Neutrophil (primary cell): ENCODE data around the gene ZBTB7B.

Experiments used
- H3K27ac ChIP-seq: fragments of 200-600 bp; sonication (generic); 2 replicates; pipeline ENCODE4 v1.5.1; 2016; ENCODE audit warnings: mild to moderate bottlenecking, moderate library complexity
- H3K27me3 ChIP-seq: fragments of 200-600 bp; sonication (generic); 2 replicates; pipeline ENCODE4 v1.6.0; 2016; ENCODE audit warnings: mild to moderate bottlenecking
- H3K36me3 ChIP-seq: fragments of 200-600 bp; sonication (generic); 2 replicates; pipeline ENCODE4 v1.5.1; 2017
- H3K4me1 ChIP-seq, 2 experiments: fragments of 200-600 bp in 1 of 2; sonication (generic) in 1 of 2; 1 replicate in 1 of 2; 2 replicates in 1 of 2; pipeline versions ENCODE4 v1.5.1 to v1.6.1; 2013 to 2016; ENCODE audit warnings: low read depth in 1 of 2, low read length in 1 of 2, mild to moderate bottlenecking in 1 of 2, moderate library complexity in 1 of 2; ENCODE audit not compliant: control insufficient read depth in 1 of 2, insufficient read depth in 1 of 2
- H3K4me3 ChIP-seq, 2 experiments: fragments of 200-600 bp in 1 of 2; sonication (generic) in 1 of 2; 1 replicate in 1 of 2; 2 replicates in 1 of 2; pipeline ENCODE4 v1.5.1; 2013 to 2016; ENCODE audit warnings: low read depth in 1 of 2, low read length in 1 of 2, mild to moderate bottlenecking in 1 of 2, moderate library complexity in 1 of 2
- H3K9me3 ChIP-seq: fragments of 200-600 bp; sonication (generic); 2 replicates; pipeline ENCODE4 v1.5.1; 2016
- CTCF ChIP-seq: fragments of 200-600 bp; sonication (generic); IDR thresholded peaks from 2 replicates; pipeline ENCODE4 v1.5.1; 2016; ENCODE audit warnings: antibody characterized with exemption

The ZBTB7B gene

GRCh38 chr1:155009742-155010141 is 7.1 kb downstream of the ZBTB7B start:
- H3K27me3 ChIP-seq = no peaks in the 10 kb centered on the region
- peak overlapping the region; percentile 85 to 95 for H3K4me3 ChIP-seq
- H3K36me3 ChIP-seq = peaks cover 36% of the 10 kb centered on the region
- peak overlapping the region; percentile 97 for H3K27ac ChIP-seq
- H3K9me3 ChIP-seq = no peaks in the 10 kb centered on the region
- TF ChIP-seq CTCF = no peak
- H3K4me1 ChIP-seq = peaks cover 95 to 100% of the 10 kb centered on the region in 2 experiments

DNA sequence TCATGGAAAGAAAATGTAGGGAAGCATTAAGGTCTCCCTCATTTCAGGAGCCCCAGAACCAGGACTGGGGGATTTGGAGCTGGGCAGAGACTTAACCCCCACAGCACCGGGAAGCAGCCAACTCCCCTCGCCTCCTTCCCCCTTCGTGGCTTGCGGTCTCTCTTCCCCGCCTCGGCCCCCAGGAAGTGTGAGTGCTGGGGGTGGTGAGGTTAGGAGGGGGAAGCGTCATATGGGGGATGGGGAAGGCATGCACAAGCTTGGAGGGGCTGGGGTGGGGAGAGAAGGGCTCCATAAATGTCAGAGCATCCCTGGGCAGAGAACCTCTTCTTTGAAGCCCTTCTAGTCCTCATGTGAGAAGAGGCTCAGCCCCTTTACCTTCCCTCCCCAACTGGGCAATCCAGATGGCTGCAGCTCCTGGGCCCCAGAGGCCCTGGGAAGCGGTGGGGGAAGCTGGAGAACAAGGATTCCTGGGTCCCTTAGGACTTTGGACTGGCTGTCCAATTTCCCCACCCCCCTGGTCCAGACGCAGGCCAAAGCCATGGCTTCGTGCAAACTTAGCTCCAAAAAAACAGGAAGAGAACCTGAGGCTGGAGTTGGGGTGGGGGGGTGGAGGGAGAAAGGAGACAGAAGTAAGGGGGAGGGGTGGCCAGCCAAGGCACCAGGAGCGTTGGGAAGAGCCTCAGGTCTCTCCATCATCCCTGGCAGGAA is 7.8 kb downstream of the ZBTB7B start:
- no peak for TF ChIP-seq CTCF
- H3K27ac ChIP-seq = peak overlapping the region; percentile 97
- H3K27me3 ChIP-seq = no peaks in the 10 kb centered on the region
- peaks cover 90 to 98% of the 10 kb centered on the region in 2 experiments for H3K4me1 ChIP-seq
- H3K9me3 ChIP-seq = no peaks in the 10 kb centered on the region
- peaks cover 42% of the 10 kb centered on the region for H3K36me3 ChIP-seq
- H3K4me3 ChIP-seq = peak overlapping the region; percentile 85 to 95

GRCh38 chr1:155011004-155011416 is 8.4 kb downstream of the ZBTB7B start:
- Histone ChIP-seq H3K27ac (peak overlapping the region; percentile 97), H3K36me3 (peaks cover 49% of the 10 kb centered on the region), H3K27me3 (no peaks in the 10 kb centered on the region), H3K9me3 (no peaks in the 10 kb centered on the region), H3K4me3 (peak overlapping the region; percentile 85 to 95), H3K4me1 (peaks cover 90 to 98% of the 10 kb centered on the region in 2 experiments)
- no peak for TF ChIP-seq CTCF

DNA sequence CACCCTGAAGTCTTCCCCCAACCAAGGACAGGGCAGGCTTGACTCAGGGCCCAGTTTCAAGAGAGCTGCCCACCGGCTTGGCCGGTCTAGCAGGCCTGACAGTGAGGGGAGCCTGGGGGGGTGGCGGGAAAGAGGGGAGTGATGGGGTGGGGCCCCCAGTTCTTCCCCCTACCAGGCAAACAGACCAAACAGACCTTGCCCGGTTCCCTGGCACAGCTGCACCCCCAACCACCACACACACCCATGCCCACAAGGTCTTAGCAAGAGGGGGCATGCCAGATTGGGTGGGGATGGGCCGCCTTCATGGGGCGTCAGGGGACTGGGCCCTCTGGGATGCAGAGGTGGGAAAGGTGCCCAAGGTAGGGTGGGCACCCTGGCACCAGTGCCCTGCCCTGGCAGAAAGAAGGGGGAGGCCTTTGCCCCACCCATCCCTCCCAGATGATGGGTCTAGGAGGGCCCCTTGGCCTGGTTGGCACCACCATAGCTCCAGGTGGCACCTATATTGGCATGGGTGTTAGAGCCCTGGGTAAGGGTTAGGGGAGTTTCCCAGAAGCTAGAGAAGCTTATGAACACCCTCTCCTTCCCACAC is 8.9 kb downstream of the ZBTB7B start:
- Histone ChIP-seq H3K4me3 (peak overlapping the region; percentile 85 to 95), H3K36me3 (peaks cover 54% of the 10 kb centered on the region), H3K9me3 (no peaks in the 10 kb centered on the region), H3K4me1 (peaks cover 90 to 98% of the 10 kb centered on the region in 2 experiments), H3K27me3 (no peaks in the 10 kb centered on the region), H3K27ac (peak overlapping the region; percentile 97)
- no peak for TF ChIP-seq CTCF

DNA sequence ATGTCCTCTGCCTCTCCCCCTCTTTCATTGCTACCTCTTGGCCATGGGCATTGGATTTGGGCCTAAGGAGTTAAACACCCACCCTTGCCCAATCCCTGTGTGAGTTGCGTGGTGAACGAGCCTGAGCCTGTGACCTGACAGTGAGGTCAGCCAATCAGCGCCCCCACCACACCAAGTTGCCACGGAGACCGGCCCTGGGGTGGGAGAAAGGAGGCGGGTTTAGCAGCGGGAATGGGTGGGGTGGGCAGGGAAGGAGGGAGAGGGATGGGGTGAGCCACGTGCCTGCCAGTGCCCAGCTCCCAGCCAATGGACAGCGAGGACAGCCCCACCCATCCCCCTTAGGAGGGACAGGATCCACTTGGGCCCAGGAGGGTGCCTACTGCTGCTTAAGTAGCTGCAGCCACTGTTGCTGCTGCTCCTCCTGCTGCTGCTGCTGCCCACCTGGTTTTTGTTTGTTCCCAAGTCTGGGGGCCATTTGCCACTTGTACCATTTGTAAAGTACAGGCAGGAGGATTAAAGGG is 9.5 kb downstream of the ZBTB7B start:
- H3K27me3 ChIP-seq = no peaks in the 10 kb centered on the region
- H3K36me3 ChIP-seq = peaks cover 59% of the 10 kb centered on the region
- peaks cover 90 to 98% of the 10 kb centered on the region in 2 experiments for H3K4me1 ChIP-seq
- TF ChIP-seq CTCF = no peak
- H3K27ac ChIP-seq = peak overlapping the region; percentile 97
- H3K9me3 ChIP-seq = no peaks in the 10 kb centered on the region
- peak overlapping the region; percentile 85 to 95 for H3K4me3 ChIP-seq
